GM18511 (cell line): ENCODE results near the gene SLC8A1.

Experiments used
- ATAC-seq: cut with Tn5 transposase; IDR thresholded peaks from one replicate; pipeline ENCODE4 v1.9.1; 2021; ENCODE audit warnings: mild to moderate bottlenecking, moderate library complexity; ENCODE audit not compliant: unreplicated experiment

Gene SLC8A1

GRCh38 chr2:40458271-40458794, 6.4 kb upstream of the SLC8A1 start:
- ATAC-seq = no peak

- no peak for ATAC-seq
These were observed 5.9 kb upstream of the SLC8A1 start for GRCh38 chr2:40457837-40458236.

GRCh38 chr2:40457366-40457765, 5.5 kb upstream of the SLC8A1 start:
- ATAC-seq = no peak

GRCh38 chr2:40456926-40457325, 5.0 kb upstream of the SLC8A1 start:
- no peak for ATAC-seq

GRCh38 chr2:40455661-40456060, 3.8 kb upstream of the SLC8A1 start:
- ATAC-seq = no peak

GRCh38 chr2:40454321-40454720, 2.4 kb upstream of the SLC8A1 start:
- no peak for ATAC-seq

- no peak for ATAC-seq
These were observed 896 bp upstream of the SLC8A1 start for GRCh38 chr2:40452786-40453185.

GRCh38 chr2:40450796-40451430, 977 bp downstream of the SLC8A1 start:
- no peak for ATAC-seq

- no peak for ATAC-seq
These were observed 1.7 kb downstream of the SLC8A1 start for GRCh38 chr2:40450066-40450795.

- no peak for ATAC-seq
These were observed 3.3 kb downstream of the SLC8A1 start for GRCh38 chr2:40448476-40449079.

GRCh38 chr2:40445467-40445866, 6.4 kb downstream of the SLC8A1 start:
- ATAC-seq = no peak

- ATAC-seq = no peak
These were observed 11.1 kb downstream of the SLC8A1 start for GRCh38 chr2:40440835-40441234.

- no peak for ATAC-seq
These were observed 12.4 kb downstream of the SLC8A1 start for GRCh38 chr2:40439473-40439872.

- ATAC-seq = no peak
These were observed 15.8 kb downstream of the SLC8A1 start for GRCh38 chr2:40436093-40436475.

GRCh38 chr2:40435426-40436092, 16.3 kb downstream of the SLC8A1 start:
- no peak for ATAC-seq

GRCh38 chr2:40434731-40435271, 17.1 kb downstream of the SLC8A1 start:
- ATAC-seq = no peak

- no peak for ATAC-seq
These were observed 18.2 kb downstream of the SLC8A1 start for GRCh38 chr2:40433736-40434135.

GRCh38 chr2:40432921-40433483, 18.9 kb downstream of the SLC8A1 start:
- no peak for ATAC-seq

- ATAC-seq = no peak
These were observed 20.3 kb downstream of the SLC8A1 start for GRCh38 chr2:40431600-40431955.

GRCh38 chr2:40430776-40431599, 20.9 kb downstream of the SLC8A1 start:
- ATAC-seq = no peak
